ENCODE results near the gene NEURL1. TPM values are rescaled to one million over a fixed set of nuclear protein-coding genes. Genes with fewer than 3 reads are reported as not detected.

NEURL1 gene
- total RNA-seq, 1 donor from 2014 or later = 2.5 TPM

DNA sequence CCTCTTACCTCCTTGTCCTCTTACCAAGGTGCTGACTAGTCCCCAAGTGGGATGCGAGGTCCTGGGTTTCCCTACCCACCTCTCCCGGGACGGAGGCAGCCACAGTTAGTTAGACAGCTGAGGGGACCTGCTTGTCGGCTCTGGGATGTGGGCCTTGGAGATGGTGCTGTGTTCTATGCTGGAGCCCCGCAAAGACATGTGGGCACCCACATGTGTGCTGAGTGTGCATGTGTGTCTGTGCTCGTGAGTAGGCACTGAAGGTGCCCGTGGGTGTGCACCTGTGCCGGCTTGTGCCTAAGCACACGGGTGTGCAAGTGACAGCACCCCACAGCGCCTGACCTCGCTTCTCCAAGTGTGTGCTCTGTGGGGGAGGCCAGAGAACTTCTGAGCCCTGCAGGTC, 62.2 kb downstream of the NEURL1 start:
- TF ChIP-seq, protein P1, sequence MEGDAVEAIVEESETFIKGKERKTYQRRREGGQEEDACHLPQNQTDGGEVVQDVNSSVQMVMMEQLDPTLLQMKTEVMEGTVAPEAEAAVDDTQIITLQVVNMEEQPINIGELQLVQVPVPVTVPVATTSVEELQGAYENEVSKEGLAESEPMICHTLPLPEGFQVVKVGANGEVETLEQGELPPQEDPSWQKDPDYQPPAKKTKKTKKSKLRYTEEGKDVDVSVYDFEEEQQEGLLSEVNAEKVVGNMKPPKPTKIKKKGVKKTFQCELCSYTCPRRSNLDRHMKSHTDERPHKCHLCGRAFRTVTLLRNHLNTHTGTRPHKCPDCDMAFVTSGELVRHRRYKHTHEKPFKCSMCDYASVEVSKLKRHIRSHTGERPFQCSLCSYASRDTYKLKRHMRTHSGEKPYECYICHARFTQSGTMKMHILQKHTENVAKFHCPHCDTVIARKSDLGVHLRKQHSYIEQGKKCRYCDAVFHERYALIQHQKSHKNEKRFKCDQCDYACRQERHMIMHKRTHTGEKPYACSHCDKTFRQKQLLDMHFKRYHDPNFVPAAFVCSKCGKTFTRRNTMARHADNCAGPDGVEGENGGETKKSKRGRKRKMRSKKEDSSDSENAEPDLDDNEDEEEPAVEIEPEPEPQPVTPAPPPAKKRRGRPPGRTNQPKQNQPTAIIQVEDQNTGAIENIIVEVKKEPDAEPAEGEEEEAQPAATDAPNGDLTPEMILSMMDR (IDR thresholded peaks at IDR 0.05) = no peak
- Mint-ChIP-seq H3K27me3 (ENCODE audit: unreplicated experiment) (peaks cover 38% of the 10 kb centered on the region), H3K9me3 (ENCODE audit: unreplicated experiment) (no peaks in the 10 kb centered on the region), H3K4me3 (ENCODE audit: unreplicated experiment) (peak overlapping the region; percentile 54), H3K36me3 (ENCODE audit: unreplicated experiment) (no peaks in the 10 kb centered on the region), H3K27ac (ENCODE audit: unreplicated experiment) (no peak overlapping the region), H3K4me1 (ENCODE audit: unreplicated experiment) (peaks cover 9% of the 10 kb centered on the region)
- DNase-seq (ENCODE audit: extremely low spot score, unreplicated experiment) = no peak

DNA sequence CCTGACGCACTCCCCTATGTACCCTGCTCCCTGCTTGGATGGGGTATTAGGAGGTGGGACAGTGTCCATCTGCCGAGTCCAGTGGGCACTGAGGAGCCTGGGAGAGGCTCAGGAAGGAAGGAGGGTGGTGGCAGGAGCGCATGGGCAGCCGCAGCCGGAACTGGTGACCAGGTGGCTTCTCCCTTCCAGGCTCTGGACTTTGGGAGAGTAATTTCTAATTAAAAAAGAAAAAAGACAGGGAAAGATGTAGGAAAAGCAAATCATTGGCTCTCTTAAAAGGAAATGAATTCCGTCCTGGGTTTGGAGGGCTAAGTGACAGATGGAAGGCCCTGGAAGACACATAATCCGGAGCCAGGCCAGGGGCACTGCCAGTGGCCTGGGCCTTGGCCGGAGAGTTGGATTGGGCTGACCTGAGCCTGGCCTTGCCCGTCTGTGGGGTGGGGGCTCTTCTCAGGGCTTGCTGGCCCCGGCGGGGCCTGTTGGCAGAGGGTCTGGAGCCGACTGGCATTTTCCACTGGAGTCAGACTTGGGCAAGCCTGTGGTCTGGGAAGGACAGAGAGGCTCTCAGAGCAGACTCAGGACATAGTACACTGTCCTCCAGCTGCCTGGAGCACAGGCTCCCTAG, 63.0 kb downstream of the NEURL1 start:
- no peaks in the 10 kb centered on the region for H3K9me3 Mint-ChIP-seq (ENCODE audit: unreplicated experiment)
- H3K4me3 Mint-ChIP-seq (ENCODE audit: unreplicated experiment) = no peak overlapping the region
- TF ChIP-seq, protein P1 (IDR thresholded peaks at IDR 0.05) = no peak
- peaks cover 9% of the 10 kb centered on the region for H3K4me1 Mint-ChIP-seq (ENCODE audit: unreplicated experiment)
- no peak for DNase-seq (ENCODE audit: extremely low spot score, unreplicated experiment)
- no peak overlapping the region for H3K27ac Mint-ChIP-seq (ENCODE audit: unreplicated experiment)
- H3K27me3 Mint-ChIP-seq (ENCODE audit: unreplicated experiment) = peaks cover 40% of the 10 kb centered on the region
- H3K36me3 Mint-ChIP-seq (ENCODE audit: unreplicated experiment) = no peaks in the 10 kb centered on the region

DNA sequence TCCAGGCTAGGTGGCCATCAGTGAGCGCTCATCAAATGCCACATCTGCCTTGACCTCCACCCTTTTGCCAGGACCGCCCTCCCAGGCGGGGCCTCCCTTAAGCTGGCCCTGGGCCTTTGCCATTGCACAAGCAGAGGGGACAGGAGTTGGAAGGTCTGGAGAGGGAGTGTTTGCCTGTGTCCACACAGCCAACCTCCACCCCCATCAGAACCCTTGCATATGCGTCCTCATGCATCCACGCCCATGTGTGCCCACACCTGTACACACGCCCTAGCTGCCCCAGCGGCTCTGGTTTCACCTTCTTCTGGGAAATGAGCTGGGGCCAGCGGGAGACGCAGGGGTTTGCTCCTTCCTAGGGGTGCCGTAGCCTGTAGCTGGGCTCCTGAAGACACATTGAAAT, 64.0 kb downstream of the NEURL1 start:
- no peaks in the 10 kb centered on the region for H3K9me3 Mint-ChIP-seq (ENCODE audit: unreplicated experiment)
- H3K4me3 Mint-ChIP-seq (ENCODE audit: unreplicated experiment) = no peak overlapping the region
- H3K27ac Mint-ChIP-seq (ENCODE audit: unreplicated experiment) = no peak overlapping the region
- H3K4me1 Mint-ChIP-seq (ENCODE audit: unreplicated experiment) = peaks cover 9% of the 10 kb centered on the region
- no peaks in the 10 kb centered on the region for H3K36me3 Mint-ChIP-seq (ENCODE audit: unreplicated experiment)
- H3K27me3 Mint-ChIP-seq (ENCODE audit: unreplicated experiment) = peaks cover 41% of the 10 kb centered on the region
- DNase-seq (ENCODE audit: extremely low spot score, unreplicated experiment) = no peak
- TF ChIP-seq, protein P1 (IDR thresholded peaks at IDR 0.05) = no peak

DNA sequence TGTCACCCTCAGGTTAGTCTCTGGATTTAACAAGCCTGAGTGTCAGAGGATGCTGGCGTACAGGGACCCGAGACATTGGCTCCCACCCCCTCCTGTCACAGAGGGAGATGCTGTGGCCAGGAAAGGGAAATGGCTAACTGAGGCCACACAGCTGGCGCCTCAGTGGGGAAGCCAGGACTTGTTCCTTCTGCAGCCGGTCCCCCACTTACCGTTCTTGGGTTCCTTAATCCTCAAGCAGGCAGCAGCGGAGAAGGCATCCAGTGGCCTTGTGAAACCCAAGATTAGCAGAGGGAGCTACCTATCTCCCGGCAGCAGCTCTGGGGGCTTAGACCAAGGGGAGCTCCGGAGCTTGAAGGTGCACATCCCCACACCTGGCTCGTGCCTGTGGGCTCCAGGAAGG, 65.4 kb downstream of the NEURL1 start:
- no peak for DNase-seq (ENCODE audit: extremely low spot score, unreplicated experiment)
- H3K36me3 Mint-ChIP-seq (ENCODE audit: unreplicated experiment) = no peaks in the 10 kb centered on the region
- H3K4me3 Mint-ChIP-seq (ENCODE audit: unreplicated experiment) = no peak overlapping the region
- peaks cover 16% of the 10 kb centered on the region for H3K4me1 Mint-ChIP-seq (ENCODE audit: unreplicated experiment)
- no peak overlapping the region for H3K27ac Mint-ChIP-seq (ENCODE audit: unreplicated experiment)
- no peaks in the 10 kb centered on the region for H3K9me3 Mint-ChIP-seq (ENCODE audit: unreplicated experiment)
- H3K27me3 Mint-ChIP-seq (ENCODE audit: unreplicated experiment) = peaks cover 37% of the 10 kb centered on the region
- TF ChIP-seq, protein P1 (IDR thresholded peaks at IDR 0.05) = no peak

DNA sequence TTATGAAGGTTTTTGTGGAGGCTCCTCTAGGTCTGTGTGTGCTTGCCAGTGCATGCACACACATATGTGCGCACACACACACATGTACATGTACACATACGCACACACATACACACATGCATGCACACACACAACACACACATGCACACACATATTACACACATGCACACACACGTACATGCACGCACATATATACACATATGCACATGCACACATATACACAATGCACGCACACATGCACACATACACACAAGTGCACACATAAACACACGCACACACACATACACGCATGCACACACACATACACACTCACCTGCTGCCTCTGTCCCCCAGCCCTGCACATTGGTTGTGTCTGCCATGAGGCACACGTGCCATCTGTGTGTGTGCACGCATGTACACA, 66.3 kb downstream of the NEURL1 start:
- H3K4me3 Mint-ChIP-seq (ENCODE audit: unreplicated experiment) = no peak overlapping the region
- H3K27me3 Mint-ChIP-seq (ENCODE audit: unreplicated experiment) = peaks cover 37% of the 10 kb centered on the region
- H3K36me3 Mint-ChIP-seq (ENCODE audit: unreplicated experiment) = no peaks in the 10 kb centered on the region
- no peak for DNase-seq (ENCODE audit: extremely low spot score, unreplicated experiment)
- no peaks in the 10 kb centered on the region for H3K9me3 Mint-ChIP-seq (ENCODE audit: unreplicated experiment)
- H3K27ac Mint-ChIP-seq (ENCODE audit: unreplicated experiment) = no peak overlapping the region
- peaks cover 14% of the 10 kb centered on the region for H3K4me1 Mint-ChIP-seq (ENCODE audit: unreplicated experiment)
- TF ChIP-seq, protein P1 (IDR thresholded peaks at IDR 0.05) = no peak

All from osteocyte (in vitro differentiated cells).